ENCODE measurements around the gene NAV1.
A peak's percentile ranks its signal among the peaks of the same experiment; 100 is the strongest.

NAV1 gene

GRCh38 chr1:201499191-201499590, 39.7 kb upstream of the NAV1 start:
- DNase-seq (ENCODE audit: low spot score), result no peak
- peak overlapping the region; percentile 88 for H3K27ac ChIP-seq
- CTCF ChIA-PET, result interaction anchor here (0.5 to 22.3 kb wide), 5 partner anchors 12 to 91 kb away, joined by 3 to 464 read pairs (median 3); partner anchors contain the start of gene CSRP1
- POLR2A ChIA-PET (ENCODE audit: low non-redundant PET), result no interaction called here
- no peak for TF ChIP-seq CTCF (conservative IDR thresholded peaks at IDR 0.05; ENCODE audit: low read depth)

- ChIA-PET POLR2A (ENCODE audit: low non-redundant PET) (no interaction called here), CTCF (interaction anchor here (0.7 to 22.3 kb wide), 7 partner anchors 12 to 25 kb away, joined by 3 to 464 read pairs (median 4); partner anchors contain the start of gene CSRP1)
- no peak for DNase-seq (ENCODE audit: low spot score)
- TF ChIP-seq CTCF (conservative IDR thresholded peaks at IDR 0.05; ENCODE audit: low read depth), result no peak
- peak overlapping the region; percentile 41 for H3K27ac ChIP-seq
These were observed 38.9 kb upstream of the NAV1 start for GRCh38 chr1:201499795-201500669.

GRCh38 chr1:201500670-201501120, 38.2 kb upstream of the NAV1 start:
- no peak for DNase-seq (ENCODE audit: low spot score)
- H3K27ac ChIP-seq, result peak overlapping the region; percentile 41
- no peak for TF ChIP-seq CTCF (conservative IDR thresholded peaks at IDR 0.05; ENCODE audit: low read depth)
- CTCF ChIA-PET, result interaction anchor here (0.8 to 3.9 kb wide), 4 partner anchors 12 to 19 kb away, joined by 3 to 33 read pairs (median 4); no protein-coding TSS in a partner anchor
- POLR2A ChIA-PET (ENCODE audit: low non-redundant PET), result no interaction called here

- DNase-seq (ENCODE audit: low spot score), result no peak
- no peak for TF ChIP-seq CTCF (conservative IDR thresholded peaks at IDR 0.05; ENCODE audit: low read depth)
- peak overlapping the region; percentile 41 for H3K27ac ChIP-seq
- POLR2A ChIA-PET (ENCODE audit: low non-redundant PET), result no interaction called here
- CTCF ChIA-PET, result interaction anchor here (0.8 to 3.9 kb wide), 5 partner anchors 11 to 19 kb away, joined by 3 to 33 read pairs (median 4); no protein-coding TSS in a partner anchor
These were observed 37.8 kb upstream of the NAV1 start for GRCh38 chr1:201501144-201501543.

GRCh38 chr1:201501812-201502510, 37.0 kb upstream of the NAV1 start:
- peak overlapping the region; percentile 79 for H3K27ac ChIP-seq
- DNase-seq (ENCODE audit: low spot score), result no peak
- no peak for TF ChIP-seq CTCF (conservative IDR thresholded peaks at IDR 0.05; ENCODE audit: low read depth)
- ChIA-PET POLR2A (ENCODE audit: low non-redundant PET) (interaction anchor here (0.8 to 1.2 kb wide), 2 partner anchors 12 to 20 kb away, joined by 3 read pairs; no protein-coding TSS in a partner anchor), CTCF (interaction anchor here (0.5 to 3.9 kb wide), 8 partner anchors 11 to 412 kb away, joined by 3 to 33 read pairs (median 3); no protein-coding TSS in a partner anchor)

- ChIA-PET CTCF (interaction anchor here (0.5 to 3.9 kb wide), 10 partner anchors 10 to 412 kb away, joined by 3 to 33 read pairs (median 3); no protein-coding TSS in a partner anchor), POLR2A (ENCODE audit: low non-redundant PET) (interaction anchor here (0.8 to 1.2 kb wide), 2 partner anchors 13 to 20 kb away, joined by 3 read pairs; no protein-coding TSS in a partner anchor)
- no peak for DNase-seq (ENCODE audit: low spot score)
- TF ChIP-seq CTCF (conservative IDR thresholded peaks at IDR 0.05; ENCODE audit: low read depth), result no peak
- H3K27ac ChIP-seq, result peak overlapping the region; percentile 79
These were observed 36.4 kb upstream of the NAV1 start for GRCh38 chr1:201502511-201502857.
